SK-N-SH treated with all-trans-retinoic acid at 6 μM for 48 hours (cell line): ENCODE results near the gene NSFL1C.

Experiments used
- ATAC-seq: fragments of 200-7000 bp; cut with Tn5 transposase; 3 replicates; pipeline ENCODE4 v1.9.1; 2020; ENCODE audit warnings: mild to moderate bottlenecking, moderate library complexity
- ARNTL ChIP-seq: fragments of 450-650 bp; formaldehyde crosslinking; IDR thresholded peaks from 2 replicates; pipeline ENCODE4 v1.5.0; 2020; ENCODE audit warnings: low read depth, mild to moderate bottlenecking, moderate library complexity, borderline replicate concordance
- BACH2 ChIP-seq: fragments of 250-450 bp; sonication (Bioruptor Pico); IDR thresholded peaks from 2 replicates; pipeline ENCODE4 v1.9.0; 2021; ENCODE audit warnings: mild to moderate bottlenecking, borderline replicate concordance
- CREB5 ChIP-seq: fragments of 250-450 bp; sonication (Bioruptor Pico); IDR thresholded peaks from 2 replicates; pipeline ENCODE4 v1.5.1; 2020; ENCODE audit warnings: low read depth, mild to moderate bottlenecking, moderate library complexity
- CSDC2 ChIP-seq: fragments of 250-450 bp; sonication (Bioruptor Pico); IDR thresholded peaks from 2 replicates; pipeline ENCODE4 v1.5.0; 2020; ENCODE audit warnings: mild to moderate bottlenecking, moderate library complexity
- CSRNP3 ChIP-seq: fragments of 250-450 bp; sonication (Bioruptor Pico); IDR thresholded peaks from 2 replicates; pipeline ENCODE4 v1.5.1; 2021; ENCODE audit warnings: mild to moderate bottlenecking, moderate library complexity
- ESRRG ChIP-seq: fragments of 250-450 bp; sonication (Bioruptor Pico); IDR thresholded peaks from 2 replicates; pipeline ENCODE4 v1.6.1; 2021; ENCODE audit warnings: mild to moderate bottlenecking
- ISL1 ChIP-seq: fragments of 250-450 bp; sonication (Bioruptor Pico); IDR thresholded peaks from 2 replicates; pipeline ENCODE4 v2.1.2; 2022; ENCODE audit warnings: mild to moderate bottlenecking, moderate library complexity
- OSR1 ChIP-seq: fragments of 250-450 bp; sonication (Bioruptor Pico); IDR thresholded peaks from 2 replicates; pipeline ENCODE4 v1.8.0; 2022; ENCODE audit warnings: moderate library complexity, mild to moderate bottlenecking, inconsistent platforms
- PPARA ChIP-seq: fragments of 250-450 bp; sonication (Bioruptor Pico); IDR thresholded peaks from 2 replicates; pipeline ENCODE4 v1.5.0; 2020; ENCODE audit warnings: mild to moderate bottlenecking, borderline replicate concordance
- RARB ChIP-seq: fragments of 250-450 bp; sonication (Bioruptor Pico); IDR thresholded peaks from 2 replicates; pipeline ENCODE4 v1.8.0; 2021; ENCODE audit warnings: mild to moderate bottlenecking, moderate library complexity
- SNAI2 ChIP-seq: fragments of 250-450 bp; sonication (Bioruptor Pico); IDR thresholded peaks from 2 replicates; pipeline ENCODE4 v1.5.0; 2020; ENCODE audit warnings: mild to moderate bottlenecking, moderate library complexity
- TCF4 ChIP-seq: fragments of 250-450 bp; sonication (Bioruptor Pico); IDR thresholded peaks from 2 replicates; pipeline ENCODE4 v1.8.0; 2021; ENCODE audit warnings: mild to moderate bottlenecking, moderate library complexity, borderline replicate concordance
- ZC3H10 ChIP-seq: fragments of 250-450 bp; sonication (Bioruptor Pico); IDR thresholded peaks from 2 replicates; pipeline ENCODE4 v1.5.1; 2021; ENCODE audit warnings: mild to moderate bottlenecking, moderate library complexity
- ZFP3 ChIP-seq: fragments of 250-450 bp; sonication (Bioruptor Pico); IDR thresholded peaks from 2 replicates; pipeline ENCODE4 v1.5.0; 2020; ENCODE audit warnings: mild to moderate bottlenecking, moderate library complexity
- ZFP30 ChIP-seq: fragments of 450-650 bp; formaldehyde crosslinking; IDR thresholded peaks from 2 replicates; pipeline ENCODE4 v1.5.0; 2022; ENCODE audit warnings: mild to moderate bottlenecking, moderate library complexity
- ZNF565 ChIP-seq: fragments of 450-650 bp; formaldehyde crosslinking; conservative IDR thresholded peaks from 2 replicates; pipeline ENCODE4 v1.5.0; 2020; ENCODE audit warnings: low read depth, mild to moderate bottlenecking, moderate library complexity
- ZNF8 ChIP-seq: fragments of 450-650 bp; formaldehyde crosslinking; IDR thresholded peaks from 2 replicates; pipeline ENCODE4 v1.5.0; 2020; ENCODE audit warnings: mild to moderate bottlenecking, moderate library complexity
- TF ChIP-seq, protein P1 (sequence below): fragments of 250-450 bp; sonication (Bioruptor Pico); IDR thresholded peaks from 2 replicates; pipeline ENCODE4 v1.8.0; 2020; ENCODE audit warnings: mild to moderate bottlenecking, moderate library complexity, borderline replicate concordance
- TF ChIP-seq, protein P2 (sequence below): fragments of 250-450 bp; sonication (Bioruptor Pico); IDR thresholded peaks from 2 replicates; pipeline ENCODE4 v1.5.0; 2020; ENCODE audit warnings: mild to moderate bottlenecking, moderate library complexity

NSFL1C gene

DNA sequence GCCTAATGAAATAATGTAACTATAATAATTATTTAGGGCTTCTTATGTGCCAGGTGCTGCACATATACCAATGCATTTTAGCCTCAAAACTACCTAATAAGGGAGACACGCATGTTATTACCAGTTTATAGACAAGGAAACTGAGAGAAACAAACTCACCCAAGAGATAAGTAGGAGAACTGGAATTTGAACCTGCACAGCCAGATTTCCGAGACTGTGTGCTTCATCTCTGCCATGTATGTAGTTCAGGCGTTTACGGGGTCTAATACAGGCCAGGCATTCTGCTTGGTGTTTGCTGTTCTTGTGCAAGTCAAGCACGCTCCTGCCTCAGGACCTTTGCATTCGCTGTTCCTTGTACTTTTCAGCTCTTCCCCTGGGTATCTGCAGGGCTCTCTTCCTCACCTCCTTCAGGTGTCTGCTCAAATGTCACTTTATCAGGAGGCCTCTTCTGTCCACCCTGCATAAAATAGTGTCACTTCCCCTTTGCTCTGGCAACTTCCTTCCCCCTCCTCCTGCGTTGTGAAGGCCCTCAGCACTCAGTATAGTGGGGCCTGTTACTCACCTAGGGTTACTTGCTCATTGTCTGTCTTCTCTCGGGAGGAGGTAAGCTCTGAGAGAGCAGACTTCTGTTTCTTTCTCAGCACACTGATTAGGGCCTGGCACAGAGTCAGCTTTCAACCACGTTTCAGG lies 6.1 kb upstream of the NSFL1C start:
- no peak for ATAC-seq
- TF ChIP-seq CSRNP3 (CRISPR knock-in tag) (no peak), ARNTL (CRISPR knock-in tag) (no peak), ZFP30 (no peak), SNAI2 (CRISPR knock-in tag) (no peak)
- TF ChIP-seq, protein P1, sequence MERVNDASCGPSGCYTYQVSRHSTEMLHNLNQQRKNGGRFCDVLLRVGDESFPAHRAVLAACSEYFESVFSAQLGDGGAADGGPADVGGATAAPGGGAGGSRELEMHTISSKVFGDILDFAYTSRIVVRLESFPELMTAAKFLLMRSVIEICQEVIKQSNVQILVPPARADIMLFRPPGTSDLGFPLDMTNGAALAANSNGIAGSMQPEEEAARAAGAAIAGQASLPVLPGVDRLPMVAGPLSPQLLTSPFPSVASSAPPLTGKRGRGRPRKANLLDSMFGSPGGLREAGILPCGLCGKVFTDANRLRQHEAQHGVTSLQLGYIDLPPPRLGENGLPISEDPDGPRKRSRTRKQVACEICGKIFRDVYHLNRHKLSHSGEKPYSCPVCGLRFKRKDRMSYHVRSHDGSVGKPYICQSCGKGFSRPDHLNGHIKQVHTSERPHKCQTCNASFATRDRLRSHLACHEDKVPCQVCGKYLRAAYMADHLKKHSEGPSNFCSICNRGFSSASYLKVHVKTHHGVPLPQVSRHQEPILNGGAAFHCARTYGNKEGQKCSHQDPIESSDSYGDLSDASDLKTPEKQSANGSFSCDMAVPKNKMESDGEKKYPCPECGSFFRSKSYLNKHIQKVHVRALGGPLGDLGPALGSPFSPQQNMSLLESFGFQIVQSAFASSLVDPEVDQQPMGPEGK (CRISPR knock-in tag) = no peak

- TF ChIP-seq CSRNP3 (CRISPR knock-in tag) (no peak), ZC3H10 (CRISPR knock-in tag) (no peak), BACH2 (CRISPR knock-in tag) (no peak), ZNF565 (CRISPR knock-in tag) (no peak)
- TF ChIP-seq, protein P2, sequence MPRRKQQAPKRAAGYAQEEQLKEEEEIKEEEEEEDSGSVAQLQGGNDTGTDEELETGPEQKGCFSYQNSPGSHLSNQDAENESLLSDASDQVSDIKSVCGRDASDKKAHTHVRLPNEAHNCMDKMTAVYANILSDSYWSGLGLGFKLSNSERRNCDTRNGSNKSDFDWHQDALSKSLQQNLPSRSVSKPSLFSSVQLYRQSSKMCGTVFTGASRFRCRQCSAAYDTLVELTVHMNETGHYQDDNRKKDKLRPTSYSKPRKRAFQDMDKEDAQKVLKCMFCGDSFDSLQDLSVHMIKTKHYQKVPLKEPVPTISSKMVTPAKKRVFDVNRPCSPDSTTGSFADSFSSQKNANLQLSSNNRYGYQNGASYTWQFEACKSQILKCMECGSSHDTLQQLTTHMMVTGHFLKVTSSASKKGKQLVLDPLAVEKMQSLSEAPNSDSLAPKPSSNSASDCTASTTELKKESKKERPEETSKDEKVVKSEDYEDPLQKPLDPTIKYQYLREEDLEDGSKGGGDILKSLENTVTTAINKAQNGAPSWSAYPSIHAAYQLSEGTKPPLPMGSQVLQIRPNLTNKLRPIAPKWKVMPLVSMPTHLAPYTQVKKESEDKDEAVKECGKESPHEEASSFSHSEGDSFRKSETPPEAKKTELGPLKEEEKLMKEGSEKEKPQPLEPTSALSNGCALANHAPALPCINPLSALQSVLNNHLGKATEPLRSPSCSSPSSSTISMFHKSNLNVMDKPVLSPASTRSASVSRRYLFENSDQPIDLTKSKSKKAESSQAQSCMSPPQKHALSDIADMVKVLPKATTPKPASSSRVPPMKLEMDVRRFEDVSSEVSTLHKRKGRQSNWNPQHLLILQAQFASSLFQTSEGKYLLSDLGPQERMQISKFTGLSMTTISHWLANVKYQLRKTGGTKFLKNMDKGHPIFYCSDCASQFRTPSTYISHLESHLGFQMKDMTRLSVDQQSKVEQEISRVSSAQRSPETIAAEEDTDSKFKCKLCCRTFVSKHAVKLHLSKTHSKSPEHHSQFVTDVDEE (CRISPR knock-in tag) = no peak
- TF ChIP-seq, protein P1 (CRISPR knock-in tag) = no peak
- no peak for ATAC-seq
These were observed 4.6 kb upstream of the NSFL1C start for GRCh38 chr20:1471242-1471641.

GRCh38 chr20:1469925-1470571 lies 3.4 kb upstream of the NSFL1C start:
- ATAC-seq = peak; percentile 77
- TF ChIP-seq SNAI2 (CRISPR knock-in tag) (no peak), CREB5 (no peak), TCF4 (CRISPR knock-in tag) (no peak), CSDC2 (CRISPR knock-in tag) (no peak), RARB (CRISPR knock-in tag) (no peak), PPARA (CRISPR knock-in tag) (no peak), ZFP3 (no peak), ISL1 (CRISPR knock-in tag) (no peak), ZC3H10 (CRISPR knock-in tag) (no peak), BACH2 (CRISPR knock-in tag) (no peak), ZNF565 (CRISPR knock-in tag) (no peak), ZNF8 (no peak), ESRRG (no peak), ARNTL (CRISPR knock-in tag) (no peak), ZFP30 (no peak), OSR1 (CRISPR knock-in tag) (no peak)
- TF ChIP-seq, protein P2 (CRISPR knock-in tag) = no peak
- TF ChIP-seq, protein P1 (CRISPR knock-in tag) = no peak
